Rectal smooth muscle tissue (tissue), 1 donor: Measurements from ENCODE around the gene TNFRSF13B.

Experiments
- H3K27ac ChIP-seq: one replicate; pipeline ENCODE4 v1.7.0; 2013; ENCODE audit warnings: low read depth, low read length, inconsistent platforms
- H3K27me3 ChIP-seq: one replicate; pipeline ENCODE4 v1.7.0; 2013; ENCODE audit warnings: low read length; ENCODE audit not compliant: control insufficient read depth, insufficient read depth
- H3K36me3 ChIP-seq: one replicate; pipeline ENCODE4 v1.7.0; 2013; ENCODE audit warnings: low read length; ENCODE audit not compliant: control insufficient read depth, insufficient read depth
- H3K4me1 ChIP-seq: one replicate; pipeline ENCODE4 v1.7.0; 2013; ENCODE audit warnings: low read length; ENCODE audit not compliant: control insufficient read depth, insufficient read depth
- H3K4me3 ChIP-seq: one replicate; pipeline ENCODE4 v1.7.0; 2013; ENCODE audit warnings: low read length
- H3K9ac ChIP-seq: one replicate; pipeline ENCODE4 v1.7.0; 2013; ENCODE audit warnings: low read length

Gene TNFRSF13B

GRCh38 chr17:16953347-16953746 lies 18.6 kb downstream of the TNFRSF13B start:
- H3K4me1 ChIP-seq = no peaks in the 10 kb centered on the region
- peaks cover 2% of the 10 kb centered on the region for H3K27me3 ChIP-seq
- H3K36me3 ChIP-seq = no peaks in the 10 kb centered on the region
- no peak overlapping the region for H3K9ac ChIP-seq
- H3K4me3 ChIP-seq = no peak overlapping the region
- H3K27ac ChIP-seq = no peak overlapping the region

- H3K9ac ChIP-seq = no peak overlapping the region
Measured at GRCh38 chr17:16952401-16952800, 19.5 kb downstream of the TNFRSF13B start.

DNA sequence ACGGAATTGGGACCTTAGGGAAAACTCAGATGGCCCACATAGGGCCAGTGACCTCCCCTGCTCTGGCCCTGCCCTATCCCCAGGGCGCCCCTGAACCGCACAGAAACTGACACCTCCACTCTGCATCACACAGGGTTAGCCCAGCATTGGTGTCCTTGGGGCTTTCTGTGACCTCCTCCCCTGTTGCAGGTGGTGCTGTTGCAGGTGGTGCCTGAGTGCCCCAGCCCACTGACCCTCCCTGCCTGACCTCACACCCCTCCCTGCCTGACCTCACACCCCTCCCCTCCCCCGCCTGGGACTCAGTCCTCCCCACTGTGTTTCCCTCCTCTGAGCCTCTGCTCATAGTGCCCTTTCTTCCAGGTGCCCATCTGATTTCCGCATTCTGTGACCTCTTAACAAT lies 21.4 kb downstream of the TNFRSF13B start:
- no peak overlapping the region for H3K27ac ChIP-seq
- H3K27me3 ChIP-seq = peaks cover 2% of the 10 kb centered on the region
- no peak overlapping the region for H3K4me3 ChIP-seq
- no peaks in the 10 kb centered on the region for H3K4me1 ChIP-seq
- H3K36me3 ChIP-seq = no peaks in the 10 kb centered on the region
- H3K9ac ChIP-seq = no peak overlapping the region

More at GRCh38 chr17:16952401-16952800, 19.5 kb downstream of the TNFRSF13B start:
- H3K4me1 ChIP-seq = no peaks in the 10 kb centered on the region
- no peak overlapping the region for H3K27ac ChIP-seq
- no peaks in the 10 kb centered on the region for H3K36me3 ChIP-seq
- H3K4me3 ChIP-seq = no peak overlapping the region
- peaks cover 2% of the 10 kb centered on the region for H3K27me3 ChIP-seq

DNA sequence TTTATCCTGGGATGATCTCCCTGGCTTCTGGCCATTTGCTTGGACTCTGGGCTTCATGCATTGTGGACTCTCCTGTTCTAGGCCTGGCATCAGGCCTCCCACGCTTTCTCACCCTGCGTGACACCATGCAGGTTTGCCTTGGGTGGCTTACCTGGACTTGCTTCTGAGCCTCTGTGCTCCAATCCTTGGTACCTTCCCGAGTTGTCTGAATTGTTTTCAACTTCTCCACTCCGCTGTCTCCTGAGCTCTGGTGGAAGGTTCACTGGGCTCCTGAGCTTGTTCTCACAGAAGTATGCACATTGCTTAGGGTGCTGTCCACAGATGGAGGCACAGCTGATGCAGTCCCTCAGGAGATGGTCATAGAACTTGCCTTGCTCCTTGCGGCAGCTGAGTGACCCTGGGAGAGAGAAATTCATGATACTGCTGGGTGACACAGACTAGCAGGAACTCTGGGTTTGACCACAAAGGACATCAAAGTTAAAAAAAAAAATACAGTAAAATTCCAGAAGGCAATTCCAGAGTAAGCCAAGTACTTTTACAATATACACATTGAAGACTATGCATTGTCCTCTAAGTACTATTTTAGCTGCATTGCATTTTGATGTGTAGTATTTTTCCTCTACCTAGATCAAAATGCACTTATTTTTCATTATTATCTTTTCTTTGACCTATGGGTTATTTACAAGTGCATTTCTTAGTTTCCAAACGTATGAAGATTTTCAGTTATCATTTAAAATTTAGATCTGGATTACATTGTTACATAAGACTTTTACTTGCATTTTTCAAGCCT lies 23.1 kb downstream of the TNFRSF13B start:
- no peaks in the 10 kb centered on the region for H3K4me1 ChIP-seq
- no peak overlapping the region for H3K27ac ChIP-seq
- H3K9ac ChIP-seq = no peak overlapping the region
- no peaks in the 10 kb centered on the region for H3K36me3 ChIP-seq
- H3K4me3 ChIP-seq = no peak overlapping the region
- peaks cover 2% of the 10 kb centered on the region for H3K27me3 ChIP-seq

DNA sequence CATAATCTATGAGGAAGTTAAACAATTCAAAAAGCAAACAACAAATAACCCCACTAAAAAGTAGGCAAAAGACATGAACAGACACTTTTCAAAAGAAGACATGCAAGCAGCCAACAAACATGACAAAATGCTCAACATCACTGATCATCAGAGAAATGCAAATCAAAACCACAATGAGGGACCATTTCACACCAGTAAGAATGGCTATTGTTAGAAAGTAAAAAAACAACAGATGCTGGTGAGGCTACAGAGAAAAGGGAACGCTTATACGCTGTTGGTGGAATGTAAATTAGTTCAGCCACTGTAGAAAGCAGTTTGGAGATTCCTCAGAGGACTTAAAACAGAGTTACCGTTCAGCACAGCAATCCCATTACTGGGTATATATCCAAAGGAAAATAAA lies 24.4 kb downstream of the TNFRSF13B start:
- Histone ChIP-seq H3K4me3 (no peak overlapping the region), H3K27ac (no peak overlapping the region)

DNA sequence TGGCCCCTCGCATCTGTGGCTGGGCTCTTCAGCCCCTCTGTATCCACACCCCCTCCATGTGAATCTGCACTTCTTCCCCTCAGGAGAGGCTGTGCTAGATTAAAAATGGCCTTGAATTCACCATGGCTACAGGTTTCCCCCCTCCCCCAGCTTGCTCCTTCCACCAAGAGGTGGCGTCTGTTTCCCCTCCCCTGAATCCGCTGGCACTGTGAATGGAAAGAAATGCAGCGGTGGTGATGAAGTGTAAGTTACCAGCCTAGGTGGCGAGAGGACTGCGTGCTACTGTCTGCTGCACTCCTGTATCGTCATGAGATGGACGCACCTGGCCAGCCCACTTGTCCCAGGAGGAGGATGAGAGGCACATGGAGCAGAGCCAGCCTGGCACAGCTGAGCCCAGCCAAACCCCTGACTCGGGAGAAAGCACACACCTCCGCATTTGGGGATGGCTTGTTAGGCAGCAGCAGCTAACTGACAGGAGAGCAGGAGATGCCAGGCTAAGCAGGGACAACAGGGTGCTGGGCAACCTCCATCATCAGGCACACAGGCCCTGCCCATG lies 26.2 kb downstream of the TNFRSF13B start:
- no peaks in the 10 kb centered on the region for H3K36me3 ChIP-seq
- no peak overlapping the region for H3K4me3 ChIP-seq

More for the DNA sequence above, 24.4 kb downstream of the TNFRSF13B start:
- Histone ChIP-seq H3K36me3 (no peaks in the 10 kb centered on the region), H3K27me3 (no peaks in the 10 kb centered on the region), H3K9ac (no peak overlapping the region), H3K4me1 (no peaks in the 10 kb centered on the region)

DNA sequence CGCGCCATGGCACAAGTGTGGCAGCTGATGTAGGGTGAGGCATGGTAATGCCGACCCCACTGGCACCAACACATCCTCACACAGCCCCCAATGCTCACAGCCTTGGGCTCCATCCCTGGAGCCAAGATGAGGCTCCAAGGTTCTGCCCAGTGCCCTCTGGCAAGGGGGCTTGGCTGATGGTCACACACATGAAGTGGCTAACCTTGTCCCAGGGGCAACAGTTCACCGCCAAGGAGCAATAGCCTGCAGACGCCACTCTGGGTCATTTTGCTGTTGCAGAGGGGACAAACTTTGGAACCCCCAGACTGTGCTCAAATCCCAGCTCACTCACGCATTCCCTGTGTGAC lies 26.8 kb downstream of the TNFRSF13B start:
- Histone ChIP-seq H3K36me3 (no peaks in the 10 kb centered on the region), H3K27ac (no peak overlapping the region), H3K4me3 (no peak overlapping the region), H3K27me3 (no peaks in the 10 kb centered on the region), H3K9ac (no peak overlapping the region), H3K4me1 (no peaks in the 10 kb centered on the region)

More for the DNA sequence above, 26.2 kb downstream of the TNFRSF13B start:
- no peaks in the 10 kb centered on the region for H3K27me3 ChIP-seq
- no peak overlapping the region for H3K27ac ChIP-seq
- H3K4me1 ChIP-seq = no peaks in the 10 kb centered on the region
- no peak overlapping the region for H3K9ac ChIP-seq

- no peaks in the 10 kb centered on the region for H3K36me3 ChIP-seq
- no peak overlapping the region for H3K27ac ChIP-seq
- no peaks in the 10 kb centered on the region for H3K27me3 ChIP-seq
- no peaks in the 10 kb centered on the region for H3K4me1 ChIP-seq
- H3K9ac ChIP-seq = no peak overlapping the region
- H3K4me3 ChIP-seq = no peak overlapping the region
Measured at GRCh38 chr17:16944334-16945135, 27.4 kb downstream of the TNFRSF13B start.

GRCh38 chr17:16943541-16944333 lies 28.2 kb downstream of the TNFRSF13B start:
- no peak overlapping the region for H3K9ac ChIP-seq
- H3K4me1 ChIP-seq = no peaks in the 10 kb centered on the region
- no peaks in the 10 kb centered on the region for H3K36me3 ChIP-seq
- H3K27me3 ChIP-seq = no peaks in the 10 kb centered on the region
- no peak overlapping the region for H3K4me3 ChIP-seq
- no peak overlapping the region for H3K27ac ChIP-seq

DNA sequence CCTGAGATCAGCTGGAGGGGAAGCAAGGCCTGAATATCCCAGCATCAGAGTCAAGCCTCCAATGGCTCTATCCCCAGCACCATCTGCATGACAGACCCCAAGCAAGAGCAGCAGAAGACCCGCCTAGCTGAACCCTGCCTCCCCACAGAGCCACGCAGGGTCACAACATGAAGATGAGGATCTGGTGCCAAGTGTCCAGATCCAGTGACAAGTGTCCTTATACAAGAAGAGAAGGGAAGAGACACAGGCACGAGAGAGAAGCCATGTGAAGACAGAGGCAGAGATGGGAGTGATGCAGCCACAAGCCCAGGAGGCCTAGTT lies 28.9 kb downstream of the TNFRSF13B start:
- Histone ChIP-seq H3K4me1 (no peaks in the 10 kb centered on the region), H3K36me3 (no peaks in the 10 kb centered on the region), H3K4me3 (no peak overlapping the region), H3K27ac (no peak overlapping the region), H3K27me3 (no peaks in the 10 kb centered on the region), H3K9ac (no peak overlapping the region)

- Histone ChIP-seq H3K4me3 (no peak overlapping the region), H3K4me1 (no peaks in the 10 kb centered on the region), H3K27ac (no peak overlapping the region), H3K27me3 (no peaks in the 10 kb centered on the region), H3K9ac (no peak overlapping the region), H3K36me3 (no peaks in the 10 kb centered on the region)
Measured at GRCh38 chr17:16942141-16943031, 29.5 kb downstream of the TNFRSF13B start.
